ENCODE data around the gene ANK3. TPM values are rescaled to one million over a fixed set of nuclear protein-coding genes. Genes with fewer than 3 reads are reported as not detected.

Gene ANK3
- polyA plus RNA-seq, 1 donor (not counting 4 experiments of a cell fraction or from before 2014, with no cell fraction given): 8.3 TPM

DNA sequence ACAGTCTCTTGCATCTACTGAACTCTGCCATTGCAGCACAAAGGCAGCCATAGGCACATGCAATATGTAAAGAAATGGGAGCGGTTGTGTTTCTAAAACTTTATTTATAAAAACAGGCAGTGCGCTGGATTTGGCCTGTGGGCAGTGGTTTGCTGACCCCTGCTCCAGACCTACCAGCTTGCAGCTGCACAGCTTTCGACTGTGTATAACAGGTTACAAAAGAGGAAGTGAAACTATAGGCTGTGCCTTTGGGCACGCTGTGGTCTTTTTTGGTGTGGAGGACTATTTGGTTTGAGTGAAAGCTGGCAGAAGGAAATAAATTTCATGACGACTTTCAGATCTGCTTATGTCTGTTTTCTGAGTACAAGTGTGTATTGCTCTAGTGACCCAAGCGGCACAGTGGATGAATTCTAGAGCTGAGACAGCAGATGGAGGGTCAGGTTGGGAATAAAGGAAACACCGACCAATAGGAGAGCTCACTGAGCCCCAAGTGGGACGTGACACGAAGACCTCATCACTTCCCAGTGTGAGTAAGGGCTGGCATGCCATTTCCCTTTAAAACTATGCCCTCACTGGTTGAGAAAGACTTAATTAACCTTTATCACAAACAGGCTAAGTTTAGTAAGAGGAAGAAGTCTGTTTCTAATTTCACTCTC, 152.7 kb downstream of the ANK3 start:
- Histone ChIP-seq H3K4me3 (ENCODE audit: control insufficient read depth in 2 of 3, extremely low read depth in 1 of 3, insufficient read depth in 2 of 3, low read depth in 1 of 3, low read length in 3 of 3) (no peak overlapping the region), H3K9ac (ENCODE audit: control insufficient read depth, extremely low read depth, insufficient read depth, low read length) (no peak overlapping the region), H2AFZ (ENCODE audit: control insufficient read depth, low read length) (no peak overlapping the region), H3K9me3 (ENCODE audit: control insufficient read depth, low read depth, low read length) (no peaks in the 10 kb centered on the region), H4K20me1 (ENCODE audit: control insufficient read depth, extremely low read depth, insufficient read depth, low read length) (no peaks in the 10 kb centered on the region), H3K4me1 (ENCODE audit: control insufficient read depth, extremely low read depth, insufficient read depth, low read length) (peaks cover 3% of the 10 kb centered on the region), H3K79me2 (ENCODE audit: control insufficient read depth, insufficient read depth, low read length) (no peaks in the 10 kb centered on the region), H3K27ac (ENCODE audit: control insufficient read depth, insufficient read depth, low read length) (no peak overlapping the region), H3K27me3 (ENCODE audit: control insufficient read depth, extremely low read depth, insufficient read depth, low read length) (no peaks in the 10 kb centered on the region), H3K36me3 (ENCODE audit: control insufficient read depth in 2 of 2, extremely low read depth in 1 of 2, insufficient read depth in 2 of 2, low read length in 2 of 2) (no peaks in the 10 kb centered on the region), H3K4me2 (ENCODE audit: control insufficient read depth, extremely low read depth, insufficient read depth, low read depth, low read length) (no peak overlapping the region), H3K9me1 (ENCODE audit: control insufficient read depth, extremely low read depth, insufficient read depth, low read length) (no peaks in the 10 kb centered on the region)
- FAIRE-seq (no peak), DNase-seq (ENCODE audit: low read depth, low spot score) (no peak)
- dilution Hi-C loops (cut with MboI; ENCODE audit: extremely low pct_ligation_motif_present, low sequenced_read_pairs): no loop called here
- no peak for TF ChIP-seq EZH2 (IDR thresholded peaks at IDR 0.05; ENCODE audit: low read length)
- no peak for TF ChIP-seq CTCF (optimal IDR thresholded peaks at IDR 0.05 in 1 of 3, IDR thresholded peaks at IDR 0.05 in 1 of 3, conservative IDR thresholded peaks at IDR 0.05 in 1 of 3; ENCODE audit: extremely low read depth in 1 of 3, insufficient read depth in 2 of 3, low read length in 3 of 3)

GRCh38 chr10:60235001-60235400, 154.7 kb downstream of the ANK3 start:
- no peaks in the 10 kb centered on the region for H3K9me1 ChIP-seq (ENCODE audit: control insufficient read depth, extremely low read depth, insufficient read depth, low read length)

More at GRCh38 chr10:60235001-60235400, 154.7 kb downstream of the ANK3 start:
- DNase-seq (ENCODE audit: low read depth, low spot score) (no peak), FAIRE-seq (peak; percentile 74)
- peak overlapping the region; percentile 9 for H3K4me2 ChIP-seq (ENCODE audit: control insufficient read depth, extremely low read depth, insufficient read depth, low read depth, low read length)
- no peaks in the 10 kb centered on the region for H3K79me2 ChIP-seq (ENCODE audit: control insufficient read depth, insufficient read depth, low read length)
- H3K4me1 ChIP-seq (ENCODE audit: control insufficient read depth, extremely low read depth, insufficient read depth, low read length): peaks cover 3% of the 10 kb centered on the region
- H3K4me3 ChIP-seq (ENCODE audit: control insufficient read depth in 2 of 3, extremely low read depth in 1 of 3, insufficient read depth in 2 of 3, low read depth in 1 of 3, low read length in 3 of 3): no peak overlapping the region
- TF ChIP-seq CTCF (optimal IDR thresholded peaks at IDR 0.05 in 1 of 3, IDR thresholded peaks at IDR 0.05 in 1 of 3, conservative IDR thresholded peaks at IDR 0.05 in 1 of 3; ENCODE audit: extremely low read depth in 1 of 3, insufficient read depth in 2 of 3, low read length in 3 of 3) (no peak), EZH2 (IDR thresholded peaks at IDR 0.05; ENCODE audit: low read length) (no peak)
- H3K27me3 ChIP-seq (ENCODE audit: control insufficient read depth, extremely low read depth, insufficient read depth, low read length): no peaks in the 10 kb centered on the region
- no peak overlapping the region for H3K27ac ChIP-seq (ENCODE audit: control insufficient read depth, insufficient read depth, low read length)
- no peaks in the 10 kb centered on the region for H3K36me3 ChIP-seq (ENCODE audit: control insufficient read depth in 2 of 2, extremely low read depth in 1 of 2, insufficient read depth in 2 of 2, low read length in 2 of 2)
- dilution Hi-C loops (cut with MboI; ENCODE audit: extremely low pct_ligation_motif_present, low sequenced_read_pairs): no loop called here
- H4K20me1 ChIP-seq (ENCODE audit: control insufficient read depth, extremely low read depth, insufficient read depth, low read length): no peaks in the 10 kb centered on the region
- no peak overlapping the region for H3K9ac ChIP-seq (ENCODE audit: control insufficient read depth, extremely low read depth, insufficient read depth, low read length)
- no peak overlapping the region for H2AFZ ChIP-seq (ENCODE audit: control insufficient read depth, low read length)
- H3K9me3 ChIP-seq (ENCODE audit: control insufficient read depth, low read depth, low read length): no peaks in the 10 kb centered on the region

Measured in keratinocyte (primary cell).